ENCODE measurements around the gene UQCRC1.
"Not testable (repeated sequence)": the region's sequence is repeated elsewhere in the genome, so short reads cannot be mapped to it uniquely, and the experiment has no call there.

The UQCRC1 gene

GRCh38 chr3:48552111-48552951 is 57.1 kb downstream of the UQCRC1 start:
- no peak for DNase-seq
- H3K4me3 ChIP-seq, result no peak overlapping the region
- H3K27me3 ChIP-seq, result no peaks in the 10 kb centered on the region
- intact Hi-C loops (cut with DNase I; ENCODE audit: low total_unique reads), result no loop called here
- no peak for TF ChIP-seq CTCF (IDR thresholded peaks at IDR 0.05)
- H3K9me3 ChIP-seq, result no peaks in the 10 kb centered on the region
- no peak overlapping the region for H3K27ac ChIP-seq
- peaks cover 0 to 21% (median 10%) of the 10 kb centered on the region in 4 donors for H3K4me1 ChIP-seq
- H3K36me3 ChIP-seq, result peaks cover 0 to 13% (median 6%) of the 10 kb centered on the region in 3 donors

- H3K4me3 ChIP-seq; H3K27ac ChIP-seq; H3K27me3 ChIP-seq; DNase-seq; H3K9me3 ChIP-seq; intact Hi-C loops (cut with DNase I; ENCODE audit: low total_unique reads): not testable (repeated sequence)
- Histone ChIP-seq H3K4me1 (peaks cover 0 to 18% (median 8%) of the 10 kb centered on the region in 4 donors), H3K36me3 (peaks cover 2 to 15% (median 6%) of the 10 kb centered on the region in 3 donors)
Observed at GRCh38 chr3:48551651-48552050, 57.8 kb downstream of the UQCRC1 start.

Data from tibial artery (tissue), 4 donors.